Astrocyte (in vitro differentiated cells and primary cell): ENCODE results near the gene CABP4.

Source experiments
- CTCF ChIP-seq: IDR thresholded peaks from 2 replicates; pipeline ENCODE4 v1.5.1; 2011; ENCODE audit warnings: low read depth, mild to moderate bottlenecking, inconsistent platforms, low read length, moderate library complexity; ENCODE audit not compliant: insufficient read depth
- EZH2 ChIP-seq: IDR thresholded peaks from 2 replicates; pipeline ENCODE4 v1.6.1; 2012; ENCODE audit warnings: mild to moderate bottlenecking, low read length, inconsistent platforms; ENCODE audit not compliant: insufficient read depth

- TF ChIP-seq CTCF (no peak), EZH2 (no peak)
Observed at GRCh38 chr11:67428052-67429001, 26.8 kb upstream of the CABP4 start, which contains the start of gene RPS6KB2.
